Prostate gland (tissue), 2 donors: ENCODE data around the gene SPTBN5. TPM values are rescaled to one million over a fixed set of nuclear protein-coding genes. Genes with fewer than 3 reads are reported as not detected.

Experiments used
- DNase-seq: peaks from one replicate; pipeline ENCODE4 v3.0.0-alpha.2; 2019; ENCODE audit warnings: low spot score
- H3K27ac ChIP-seq, 2 donors: fragments of 200-600 bp; sonication (generic); 2 replicates each; pipeline ENCODE4 v1.5.1; 2017 to 2019
- H3K27me3 ChIP-seq: fragments of 200-600 bp; sonication (generic); replicated peaks from 2 replicates; pipeline ENCODE4 v1.5.1; 2019; ENCODE audit not compliant: insufficient read depth
- H3K36me3 ChIP-seq, 2 donors: fragments of 200-600 bp; sonication (generic); 1 replicate in 1 of 2; 2 replicates in 1 of 2; pipeline versions ENCODE4 v1.5.1 to v1.8.1; 2017 to 2019
- H3K4me1 ChIP-seq: fragments of 200-600 bp; sonication (generic); replicated peaks from 2 replicates; pipeline ENCODE4 v1.5.1; 2019
- H3K4me3 ChIP-seq, 2 donors: fragments of 200-600 bp; sonication (generic); 2 replicates each; pipeline ENCODE4 v1.5.1; 2017 to 2019
- H3K9me3 ChIP-seq: fragments of 200-600 bp; sonication (generic); 2 replicates; pipeline ENCODE4 v1.5.1; 2017
- POLR2A ChIP-seq: fragments of 450-650 bp; IDR thresholded peaks from one replicate; pipeline ENCODE4 v1.6.1; 2016; ENCODE audit warnings: antibody characterized with exemption, mild to moderate bottlenecking
- POLR2AphosphoS5 ChIP-seq: sonication (generic); formaldehyde crosslinking; IDR thresholded peaks from one replicate; pipeline ENCODE4 v1.6.1; 2017; ENCODE audit warnings: antibody characterized with exemption
- WGBS: methylation state at CpG from one replicate; pipeline ENCODE4 v1.1.5; 2018; 5-methylcytosine and 5-hydroxymethylcytosine counted together
- intact Hi-C: fragments of 100-400 bp; cut with DNase I; formaldehyde crosslinking; loops from one replicate; pipeline ENCODE4 v1.14.2; 2022
- total RNA-seq, 2 donors: library from RNA; depleted of rRNA; stranded (reverse); fragments of >200 nt; gene quantifications; one replicate each; pipeline ENCODE4 v1.1.0, GENCODE V29; 2016
- TF ChIP-seq, protein P1 (sequence below), 4 experiments: fragments of 200-600 bp in 2 of 4; fragments of 450-650 bp in 2 of 4; sonication (generic) in 2 of 4; IDR thresholded peaks; 1 replicate in 3 of 4; 2 replicates in 1 of 4; pipeline ENCODE4 v1.5.1; 2016 to 2019; ENCODE audit warnings: antibody characterized with exemption in 4 of 4, mild to moderate bottlenecking in 2 of 4, moderate library complexity in 2 of 4

SPTBN5 gene
- total RNA-seq, 2 donors from 2014 or later: 1.2 to 2.2 TPM

- no peak for TF ChIP-seq POLR2A
- TF ChIP-seq, protein P1, sequence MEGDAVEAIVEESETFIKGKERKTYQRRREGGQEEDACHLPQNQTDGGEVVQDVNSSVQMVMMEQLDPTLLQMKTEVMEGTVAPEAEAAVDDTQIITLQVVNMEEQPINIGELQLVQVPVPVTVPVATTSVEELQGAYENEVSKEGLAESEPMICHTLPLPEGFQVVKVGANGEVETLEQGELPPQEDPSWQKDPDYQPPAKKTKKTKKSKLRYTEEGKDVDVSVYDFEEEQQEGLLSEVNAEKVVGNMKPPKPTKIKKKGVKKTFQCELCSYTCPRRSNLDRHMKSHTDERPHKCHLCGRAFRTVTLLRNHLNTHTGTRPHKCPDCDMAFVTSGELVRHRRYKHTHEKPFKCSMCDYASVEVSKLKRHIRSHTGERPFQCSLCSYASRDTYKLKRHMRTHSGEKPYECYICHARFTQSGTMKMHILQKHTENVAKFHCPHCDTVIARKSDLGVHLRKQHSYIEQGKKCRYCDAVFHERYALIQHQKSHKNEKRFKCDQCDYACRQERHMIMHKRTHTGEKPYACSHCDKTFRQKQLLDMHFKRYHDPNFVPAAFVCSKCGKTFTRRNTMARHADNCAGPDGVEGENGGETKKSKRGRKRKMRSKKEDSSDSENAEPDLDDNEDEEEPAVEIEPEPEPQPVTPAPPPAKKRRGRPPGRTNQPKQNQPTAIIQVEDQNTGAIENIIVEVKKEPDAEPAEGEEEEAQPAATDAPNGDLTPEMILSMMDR (IDR thresholded peaks at IDR 0.05): no peak
- TF ChIP-seq POLR2AphosphoS5: no peak
- H3K4me1 ChIP-seq: no peaks in the 10 kb centered on the region
- DNase-seq: no peak
- intact Hi-C loops: no loop called here
- 91% methylated on average over 14 of the region's 14 CpGs for WGBS
- no peak overlapping the region for H3K27ac ChIP-seq
- H3K27me3 ChIP-seq: no peaks in the 10 kb centered on the region
- no peak overlapping the region for H3K4me3 ChIP-seq
- no peaks in the 10 kb centered on the region for H3K36me3 ChIP-seq
- no peaks in the 10 kb centered on the region for H3K9me3 ChIP-seq
Observed at GRCh38 chr15:41911691-41912345, 18.0 kb upstream of the SPTBN5 start.

DNA sequence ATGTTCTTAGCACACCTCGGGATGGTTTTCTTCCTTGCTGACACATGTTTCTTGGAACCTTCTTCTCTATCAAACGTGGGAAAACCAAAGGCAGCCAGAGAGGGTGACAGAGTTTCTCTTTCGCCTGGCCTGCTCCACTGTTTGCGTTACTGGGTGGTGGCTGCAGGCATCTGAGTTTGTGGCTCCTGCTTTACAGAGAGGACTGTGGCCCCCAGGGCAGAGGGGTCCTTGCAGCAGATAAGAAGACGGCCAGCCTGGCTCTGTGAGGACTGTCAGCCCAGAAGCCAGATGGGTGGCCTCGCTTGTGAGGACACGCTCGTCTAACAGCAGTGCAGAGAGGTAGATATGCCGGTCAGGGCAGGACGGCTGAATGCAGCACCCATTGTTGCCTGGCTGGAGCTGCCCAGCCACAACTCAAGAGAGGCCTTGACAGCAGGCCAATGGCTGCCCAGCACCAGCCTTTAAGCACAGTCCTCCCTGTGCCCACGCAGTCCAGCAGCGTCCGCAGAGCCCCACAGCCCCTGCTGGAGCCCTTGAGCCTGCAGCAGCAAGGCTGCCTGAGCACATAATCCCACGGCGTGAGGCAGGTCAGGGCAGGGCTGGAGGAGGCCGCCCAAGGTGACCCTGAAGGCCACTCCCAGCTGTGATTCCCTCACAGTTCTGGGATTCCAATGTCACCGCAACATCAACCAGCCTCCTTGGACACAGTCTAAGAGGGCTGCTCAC, 15.0 kb upstream of the SPTBN5 start:
- peak; percentile 26 for DNase-seq
- no peaks in the 10 kb centered on the region for H3K4me1 ChIP-seq
- H3K27ac ChIP-seq: no peak overlapping the region
- intact Hi-C loops: loop anchor here (10.0 kb wide), 1 partner anchor 134 kb away; the partner anchor contains the start of gene MAPKBP1
- no peaks in the 10 kb centered on the region for H3K36me3 ChIP-seq
- WGBS: 74% methylated on average over 13 of the region's 17 CpGs
- no peaks in the 10 kb centered on the region for H3K27me3 ChIP-seq
- no peak overlapping the region for H3K4me3 ChIP-seq
- TF ChIP-seq POLR2AphosphoS5 (no peak), POLR2A (no peak)
- TF ChIP-seq, protein P1 (IDR thresholded peaks at IDR 0.05): no peak
- H3K9me3 ChIP-seq: no peaks in the 10 kb centered on the region

DNA sequence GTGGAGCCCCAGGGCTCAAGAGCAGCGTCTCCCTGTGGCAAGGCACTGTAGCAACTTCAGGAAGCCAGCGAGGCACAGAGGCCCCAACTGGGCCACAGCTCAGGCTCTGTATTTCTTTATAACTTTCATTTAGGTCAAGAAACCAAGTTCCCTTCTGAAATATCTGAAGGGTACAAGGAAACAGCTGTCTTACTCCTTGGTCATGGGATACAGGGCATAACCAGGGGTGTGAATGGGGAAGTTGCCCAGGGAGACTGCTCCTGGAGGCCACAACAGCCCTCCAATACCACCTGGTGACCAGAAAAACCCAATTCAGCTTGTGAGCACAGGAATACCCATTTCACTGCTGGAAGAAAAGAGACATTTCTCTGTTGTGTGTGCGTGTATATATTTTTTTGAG, 13.3 kb upstream of the SPTBN5 start:
- Histone ChIP-seq H3K27ac (no peak overlapping the region), H3K4me3 (no peak overlapping the region), H3K4me1 (no peaks in the 10 kb centered on the region), H3K9me3 (no peaks in the 10 kb centered on the region), H3K27me3 (no peaks in the 10 kb centered on the region), H3K36me3 (no peaks in the 10 kb centered on the region)
- no peak for DNase-seq
- TF ChIP-seq, protein P1 (IDR thresholded peaks at IDR 0.05): no peak
- TF ChIP-seq POLR2A: no peak
- no peak for TF ChIP-seq POLR2AphosphoS5
- intact Hi-C loops: loop anchor here (10.0 kb wide), 1 partner anchor 132 kb away; the partner anchor contains the start of gene MAPKBP1
- 55% methylated on average over 3 of the region's 3 CpGs for WGBS

GRCh38 chr15:41906608-41907007, 12.8 kb upstream of the SPTBN5 start:
- Histone ChIP-seq H3K27me3 (no peaks in the 10 kb centered on the region), H3K4me3 (no peak overlapping the region), H3K9me3 (no peaks in the 10 kb centered on the region), H3K27ac (no peak overlapping the region), H3K4me1 (no peaks in the 10 kb centered on the region), H3K36me3 (no peaks in the 10 kb centered on the region)
- WGBS: 93% methylated on average over 5 of the region's 5 CpGs
- intact Hi-C loops: loop anchor here (10.0 kb wide), 1 partner anchor 132 kb away; the partner anchor contains the start of gene MAPKBP1
- DNase-seq: no peak
- no peak for TF ChIP-seq POLR2A
- no peak for TF ChIP-seq POLR2AphosphoS5

- 85% methylated on average over 14 of the region's 14 CpGs for WGBS
- no peak for DNase-seq
- no peaks in the 10 kb centered on the region for H3K36me3 ChIP-seq
- H3K4me3 ChIP-seq: no peak overlapping the region
- TF ChIP-seq POLR2A (no peak), POLR2AphosphoS5 (no peak)
- TF ChIP-seq, protein P1 (IDR thresholded peaks at IDR 0.05): no peak
- H3K27me3 ChIP-seq: no peaks in the 10 kb centered on the region
- no peaks in the 10 kb centered on the region for H3K9me3 ChIP-seq
- intact Hi-C loops: loop anchor here (10.0 kb wide), 1 partner anchor 130 kb away; the partner anchor contains the start of gene MAPKBP1
- no peaks in the 10 kb centered on the region for H3K4me1 ChIP-seq
- no peak overlapping the region for H3K27ac ChIP-seq
Observed at GRCh38 chr15:41905036-41905793, 11.4 kb upstream of the SPTBN5 start.
